ENCODE data around the gene GRHL1. TPM values are rescaled to one million over a fixed set of nuclear protein-coding genes. Genes with fewer than 3 reads are reported as not detected.
"Not testable (repeated sequence)": the region's sequence is repeated elsewhere in the genome, so short reads cannot be mapped to it uniquely, and the experiment has no call there.

GRHL1 gene
- total and polyA plus RNA-seq, 2 donors (not counting 3 experiments of a cell fraction or from before 2014, with no cell fraction given) = 0.37 to 1.1 TPM

DNA sequence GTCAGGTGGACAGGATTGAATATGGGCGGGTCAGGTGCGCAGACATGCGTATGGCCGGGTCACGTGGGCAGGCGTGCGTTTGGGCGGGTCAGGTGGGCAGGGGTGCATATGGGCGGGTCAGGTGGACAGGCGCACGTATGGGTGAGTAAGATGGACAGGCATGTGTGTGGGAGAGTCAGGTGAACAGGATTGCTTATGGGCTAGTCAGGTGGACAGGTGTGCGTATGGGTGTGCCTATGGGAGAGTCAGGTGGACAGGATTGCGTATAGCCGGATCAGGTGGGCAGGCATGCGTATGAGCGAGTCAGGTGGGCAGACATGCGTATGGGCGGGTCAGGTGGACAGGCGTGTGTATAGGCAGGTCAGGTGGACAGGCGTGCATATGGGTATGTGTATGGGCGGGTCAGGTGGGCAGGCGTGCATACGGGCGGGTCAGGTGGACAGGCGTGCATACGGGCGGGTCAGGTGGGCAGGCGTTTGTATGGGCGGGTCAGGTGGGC, 61.5 kb downstream of the GRHL1 start:
- TF ChIP-seq POLR2A (IDR thresholded peaks at IDR 0.05; ENCODE audit: low read depth, low read length) = no peak
- no peak for TF ChIP-seq JUN (IDR thresholded peaks at IDR 0.05; ENCODE audit: borderline replicate concordance, insufficient read depth, insufficient read length, low read depth)
- TF ChIP-seq MYC (IDR thresholded peaks at IDR 0.05; ENCODE audit: low read depth, low read length) = no peak
- TF ChIP-seq GATA2 (IDR thresholded peaks at IDR 0.05; ENCODE audit: insufficient read depth, insufficient read length, low read depth, low read length) = no peak
- TF ChIP-seq FOS (IDR thresholded peaks at IDR 0.05; ENCODE audit: borderline replicate concordance, insufficient read depth, low read length) = no peak
- TF ChIP-seq EZH2 (IDR thresholded peaks at IDR 0.05; ENCODE audit: borderline replicate concordance, low read depth, low read length, severe bottlenecking) = no peak
- TF ChIP-seq, protein P1, sequence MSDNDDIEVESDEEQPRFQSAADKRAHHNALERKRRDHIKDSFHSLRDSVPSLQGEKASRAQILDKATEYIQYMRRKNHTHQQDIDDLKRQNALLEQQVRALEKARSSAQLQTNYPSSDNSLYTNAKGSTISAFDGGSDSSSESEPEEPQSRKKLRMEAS (IDR thresholded peaks at IDR 0.05; ENCODE audit: insufficient read depth, insufficient read length) = no peak
- TF ChIP-seq, protein P2, sequence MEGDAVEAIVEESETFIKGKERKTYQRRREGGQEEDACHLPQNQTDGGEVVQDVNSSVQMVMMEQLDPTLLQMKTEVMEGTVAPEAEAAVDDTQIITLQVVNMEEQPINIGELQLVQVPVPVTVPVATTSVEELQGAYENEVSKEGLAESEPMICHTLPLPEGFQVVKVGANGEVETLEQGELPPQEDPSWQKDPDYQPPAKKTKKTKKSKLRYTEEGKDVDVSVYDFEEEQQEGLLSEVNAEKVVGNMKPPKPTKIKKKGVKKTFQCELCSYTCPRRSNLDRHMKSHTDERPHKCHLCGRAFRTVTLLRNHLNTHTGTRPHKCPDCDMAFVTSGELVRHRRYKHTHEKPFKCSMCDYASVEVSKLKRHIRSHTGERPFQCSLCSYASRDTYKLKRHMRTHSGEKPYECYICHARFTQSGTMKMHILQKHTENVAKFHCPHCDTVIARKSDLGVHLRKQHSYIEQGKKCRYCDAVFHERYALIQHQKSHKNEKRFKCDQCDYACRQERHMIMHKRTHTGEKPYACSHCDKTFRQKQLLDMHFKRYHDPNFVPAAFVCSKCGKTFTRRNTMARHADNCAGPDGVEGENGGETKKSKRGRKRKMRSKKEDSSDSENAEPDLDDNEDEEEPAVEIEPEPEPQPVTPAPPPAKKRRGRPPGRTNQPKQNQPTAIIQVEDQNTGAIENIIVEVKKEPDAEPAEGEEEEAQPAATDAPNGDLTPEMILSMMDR (IDR thresholded peaks at IDR 0.05; ENCODE audit: extremely low read depth in 1 of 2, insufficient read depth in 1 of 2, low read depth in 1 of 2, low read length in 2 of 2) = no peak
- TF ChIP-seq POLR2AphosphoS5 (IDR thresholded peaks at IDR 0.05; ENCODE audit: insufficient read depth, low read depth, low read length) = no peak
- no TSS peak for BruUV-seq (replicated peaks)
- H3K9me3 ChIP-seq (replicated peaks; ENCODE audit: control insufficient read depth, insufficient read depth, low read length) = no peaks in the 10 kb centered on the region
- intact Hi-C loops (cut with micrococcal nuclease) (no loop called here), dilution Hi-C loops (cut with MboI; ENCODE audit: extremely low pct_ligation_motif_present, low sequenced_read_pairs) (no loop called here)
- FAIRE-seq (no peak), DNase-seq (ENCODE audit: low read depth, low spot score) (no peak)
- ChIA-PET CTCF (no interaction called here), POLR2A (no interaction called here)
- no peaks in the 10 kb centered on the region for H3K9me1 ChIP-seq (replicated peaks; ENCODE audit: control insufficient read depth, extremely low read depth, insufficient read depth, low read length)
- no peak overlapping the region for H3K4me2 ChIP-seq (ENCODE audit: insufficient read depth, low read length)
- H3K36me3 ChIP-seq (ENCODE audit: control insufficient read depth in 2 of 2, extremely low read depth in 1 of 2, insufficient read depth in 2 of 2, low read length in 2 of 2) = no peaks in the 10 kb centered on the region
- H2AFZ ChIP-seq (ENCODE audit: low read depth, low read length) = no peak overlapping the region
- H3K4me3 ChIP-seq (replicated peaks in 1 of 3; ENCODE audit: insufficient read depth in 1 of 3, low read depth in 1 of 3, low read length in 3 of 3) = no peak overlapping the region
- H3K79me2 ChIP-seq (ENCODE audit: control insufficient read depth, insufficient read depth, low read length) = no peaks in the 10 kb centered on the region
- H4K20me1 ChIP-seq (replicated peaks; ENCODE audit: control insufficient read depth, extremely low read depth, insufficient read depth, low read length) = no peaks in the 10 kb centered on the region
- no peaks in the 10 kb centered on the region for H3K4me1 ChIP-seq (ENCODE audit: control insufficient read depth, extremely low read depth, insufficient read depth, low read length)
- H3K27me3 ChIP-seq (ENCODE audit: control insufficient read depth in 2 of 2, insufficient read depth in 2 of 2, low read length in 2 of 2) = no peaks in the 10 kb centered on the region
- H3K27ac ChIP-seq (ENCODE audit: insufficient read depth, low read depth, low read length) = no peak overlapping the region
- H3K9ac ChIP-seq (replicated peaks; ENCODE audit: extremely low read depth, insufficient read depth, low read length) = no peak overlapping the region

DNA sequence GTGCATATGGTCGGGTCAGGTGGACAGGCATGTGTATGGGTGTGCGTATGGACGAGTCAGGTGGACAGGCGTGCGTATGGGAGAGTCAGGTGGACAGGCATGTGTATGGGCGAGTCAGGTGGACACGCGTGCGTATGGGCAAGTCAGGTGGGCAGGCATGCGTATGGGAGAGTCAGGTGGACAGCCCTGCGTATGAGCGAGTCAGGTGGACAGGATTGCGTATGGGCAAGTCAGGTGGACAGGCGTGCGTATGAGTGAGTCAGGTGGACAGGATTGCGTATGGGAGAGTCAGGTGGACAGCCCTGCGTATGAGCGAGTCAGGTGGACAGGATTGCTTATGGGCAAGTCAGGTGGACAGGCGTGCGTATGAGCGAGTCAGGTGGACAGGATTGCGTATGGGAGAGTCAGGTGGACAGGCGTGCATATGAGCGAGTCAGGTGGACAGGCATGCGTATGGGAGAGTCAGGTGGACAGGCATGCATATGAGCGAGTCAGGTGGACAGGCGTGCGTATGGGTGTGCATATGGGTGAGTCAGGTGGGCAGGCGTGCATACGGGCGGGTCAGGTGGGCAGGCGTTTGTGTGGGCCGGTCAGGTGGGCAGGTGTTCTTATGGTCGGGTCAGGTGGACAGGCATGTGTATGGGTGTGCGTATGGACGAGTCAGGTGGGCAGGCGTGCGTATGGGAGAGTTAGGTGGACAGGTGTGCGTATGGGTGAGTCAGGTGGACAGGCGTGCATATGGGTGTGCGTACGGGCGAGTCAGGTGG, 62.3 kb downstream of the GRHL1 start:
- FAIRE-seq; H3K27me3 ChIP-seq (ENCODE audit: control insufficient read depth in 2 of 2, insufficient read depth in 2 of 2, low read length in 2 of 2); H3K9me1 ChIP-seq (replicated peaks; ENCODE audit: control insufficient read depth, extremely low read depth, insufficient read depth, low read length); H2AFZ ChIP-seq (ENCODE audit: low read depth, low read length); H3K9ac ChIP-seq (replicated peaks; ENCODE audit: extremely low read depth, insufficient read depth, low read length); intact Hi-C loops (cut with micrococcal nuclease); dilution Hi-C loops (cut with MboI; ENCODE audit: extremely low pct_ligation_motif_present, low sequenced_read_pairs); H3K4me3 ChIP-seq (replicated peaks in 1 of 3; ENCODE audit: insufficient read depth in 1 of 3, low read depth in 1 of 3, low read length in 3 of 3); DNase-seq (ENCODE audit: low read depth, low spot score); H3K4me1 ChIP-seq (ENCODE audit: control insufficient read depth, extremely low read depth, insufficient read depth, low read length); POLR2A ChIA-PET; H3K9me3 ChIP-seq (replicated peaks; ENCODE audit: control insufficient read depth, insufficient read depth, low read length); H3K27ac ChIP-seq (ENCODE audit: insufficient read depth, low read depth, low read length); H4K20me1 ChIP-seq (replicated peaks; ENCODE audit: control insufficient read depth, extremely low read depth, insufficient read depth, low read length); CTCF ChIA-PET; H3K79me2 ChIP-seq (ENCODE audit: control insufficient read depth, insufficient read depth, low read length); H3K36me3 ChIP-seq (ENCODE audit: control insufficient read depth in 2 of 2, extremely low read depth in 1 of 2, insufficient read depth in 2 of 2, low read length in 2 of 2); BruUV-seq (replicated peaks); H3K4me2 ChIP-seq (ENCODE audit: insufficient read depth, low read length): not testable (repeated sequence)

Measured in endothelial cell of umbilical vein (primary cell).